ENCODE measurements around the gene NRXN3. TPM values are rescaled to one million over a fixed set of nuclear protein-coding genes. Genes with fewer than 3 reads are reported as not detected.
A peak's percentile ranks its signal among the peaks of the same experiment; 100 is the strongest.

Gene NRXN3
- total RNA-seq, 1 donor from 2014 or later: 19.8 TPM

- Mint-ChIP-seq H3K4me3 (no peak overlapping the region), H3K36me3 (no peaks in the 10 kb centered on the region), H3K4me1 (ENCODE audit: unreplicated experiment) (no peaks in the 10 kb centered on the region), H3K27me3 (peaks cover 18% of the 10 kb centered on the region), H3K9me3 (no peaks in the 10 kb centered on the region), H3K27ac (no peak overlapping the region)
- DNase-seq (ENCODE audit: extremely low spot score, unreplicated experiment): no peak
- no peak for TF ChIP-seq CTCF (conservative IDR thresholded peaks at IDR 0.05)
Measured at GRCh38 chr14:78156196-78156595, 14.0 kb upstream of the NRXN3 start.

- TF ChIP-seq CTCF (conservative IDR thresholded peaks at IDR 0.05): no peak
- Mint-ChIP-seq H3K27ac (no peak overlapping the region), H3K9me3 (no peaks in the 10 kb centered on the region), H3K4me3 (no peak overlapping the region), H3K4me1 (ENCODE audit: unreplicated experiment) (no peaks in the 10 kb centered on the region), H3K27me3 (peaks cover 28% of the 10 kb centered on the region), H3K36me3 (no peaks in the 10 kb centered on the region)
- DNase-seq (ENCODE audit: extremely low spot score, unreplicated experiment): no peak
Measured at GRCh38 chr14:78157494-78158437, 12.4 kb upstream of the NRXN3 start.

- Mint-ChIP-seq H3K36me3 (no peaks in the 10 kb centered on the region), H3K27me3 (peaks cover 41% of the 10 kb centered on the region), H3K4me3 (no peak overlapping the region), H3K9me3 (no peaks in the 10 kb centered on the region), H3K27ac (no peak overlapping the region), H3K4me1 (ENCODE audit: unreplicated experiment) (no peaks in the 10 kb centered on the region)
- DNase-seq (ENCODE audit: extremely low spot score, unreplicated experiment): no peak
- TF ChIP-seq CTCF (conservative IDR thresholded peaks at IDR 0.05): no peak
Measured at GRCh38 chr14:78162202-78162601, 8.0 kb upstream of the NRXN3 start.

- H3K27me3 Mint-ChIP-seq: peaks cover 49% of the 10 kb centered on the region
- DNase-seq (ENCODE audit: extremely low spot score, unreplicated experiment): no peak
- peak; percentile 77 for TF ChIP-seq CTCF (conservative IDR thresholded peaks at IDR 0.05)
Measured at GRCh38 chr14:78164226-78164853, 5.8 kb upstream of the NRXN3 start.

GRCh38 chr14:78172428-78172827 is 2.3 kb downstream of the NRXN3 start:
- no peak for DNase-seq (ENCODE audit: extremely low spot score, unreplicated experiment)
- H3K27me3 Mint-ChIP-seq: peaks cover 46% of the 10 kb centered on the region

More at GRCh38 chr14:78164226-78164853, 5.8 kb upstream of the NRXN3 start:
- Mint-ChIP-seq H3K36me3 (no peaks in the 10 kb centered on the region), H3K9me3 (no peaks in the 10 kb centered on the region), H3K27ac (no peak overlapping the region), H3K4me1 (ENCODE audit: unreplicated experiment) (no peaks in the 10 kb centered on the region), H3K4me3 (no peak overlapping the region)

More at GRCh38 chr14:78172428-78172827, 2.3 kb downstream of the NRXN3 start:
- H3K4me3 Mint-ChIP-seq: no peak overlapping the region
- TF ChIP-seq CTCF (conservative IDR thresholded peaks at IDR 0.05): no peak
- no peaks in the 10 kb centered on the region for H3K9me3 Mint-ChIP-seq
- H3K27ac Mint-ChIP-seq: no peak overlapping the region
- no peaks in the 10 kb centered on the region for H3K4me1 Mint-ChIP-seq (ENCODE audit: unreplicated experiment)
- H3K36me3 Mint-ChIP-seq: no peaks in the 10 kb centered on the region
